NOMO-1 treated with DMSO at 0.1 percent for 48 hours (cell line): ENCODE data around the gene EZH2.
A peak's percentile ranks its signal among the peaks of the same experiment; 100 is the strongest.

ENCODE experiments used
- DNase-seq: peaks from one replicate; lab custom pipeline; 2025; ENCODE audit not compliant: unreplicated experiment; lab: John Stamatoyannopoulos, UW

EZH2 gene

DNA sequence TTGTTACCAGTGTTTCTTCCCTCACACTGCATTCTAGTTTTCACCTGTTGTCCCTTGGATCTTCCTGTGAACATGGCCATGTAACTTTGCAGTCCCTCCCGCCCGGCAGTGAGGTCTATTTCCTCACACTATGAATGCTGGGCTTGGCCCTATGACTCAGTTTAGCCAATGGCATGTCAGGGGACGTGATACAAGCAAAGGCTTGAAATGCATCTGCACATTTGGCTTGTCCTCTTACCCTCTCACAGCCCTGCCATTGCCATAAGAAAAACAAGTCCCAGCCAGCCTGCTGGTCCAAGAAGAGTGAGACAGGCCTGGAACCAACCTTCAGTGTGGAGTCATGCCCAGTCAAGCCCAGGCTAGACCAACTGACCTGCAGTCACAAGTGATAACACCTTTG is 17.1 kb upstream of the EZH2 start:
- DNase-seq: no peak

DNA sequence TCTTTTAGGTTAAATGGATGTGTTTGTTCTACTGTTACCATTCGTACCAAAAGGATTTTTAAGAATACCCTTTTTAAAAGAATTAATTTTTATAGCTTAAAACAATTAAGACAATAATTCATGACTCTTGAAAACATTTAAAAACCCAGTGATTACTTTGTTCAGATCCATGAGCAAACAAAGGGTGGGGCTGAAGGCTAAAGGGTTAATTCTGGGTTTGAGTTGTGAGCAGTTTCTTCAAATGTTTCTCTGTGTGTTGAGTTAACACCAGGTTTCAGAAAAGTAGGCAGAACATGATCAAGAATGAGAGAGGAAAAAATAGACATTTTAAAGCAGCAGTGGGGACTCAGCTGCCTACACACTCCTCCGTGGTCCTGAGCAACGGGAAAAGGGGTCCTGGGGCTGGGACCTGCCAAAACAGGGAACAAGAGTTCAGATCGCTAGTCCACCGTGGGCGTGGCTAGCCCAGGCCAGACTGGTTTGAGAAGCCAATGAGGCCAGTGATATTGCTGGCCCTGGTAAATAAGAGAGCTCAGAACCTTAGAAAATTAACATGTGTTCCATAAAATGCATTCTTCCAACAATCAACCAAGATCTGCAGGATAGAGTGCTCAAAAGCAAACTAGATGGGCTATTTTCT is 14.9 kb upstream of the EZH2 start:
- no peak for DNase-seq

DNA sequence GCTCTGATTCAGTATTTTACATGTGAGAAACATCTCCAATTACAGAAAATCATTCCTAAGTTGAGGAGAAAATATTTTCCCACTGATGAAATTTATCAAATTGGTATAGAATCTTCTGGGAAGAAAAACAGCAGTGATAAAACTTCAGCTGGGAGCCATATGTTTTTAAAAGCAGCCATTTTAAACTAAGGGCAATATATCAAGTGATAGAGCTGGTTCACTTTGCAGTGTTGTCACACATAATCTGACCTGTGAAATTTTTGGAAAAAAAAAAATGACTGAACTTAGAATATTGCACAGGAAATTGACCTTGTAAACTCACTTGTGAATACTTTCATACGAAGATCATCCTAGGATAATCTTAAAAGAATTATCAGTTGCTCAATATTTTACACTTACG is 10.5 kb upstream of the EZH2 start:
- DNase-seq: no peak

DNA sequence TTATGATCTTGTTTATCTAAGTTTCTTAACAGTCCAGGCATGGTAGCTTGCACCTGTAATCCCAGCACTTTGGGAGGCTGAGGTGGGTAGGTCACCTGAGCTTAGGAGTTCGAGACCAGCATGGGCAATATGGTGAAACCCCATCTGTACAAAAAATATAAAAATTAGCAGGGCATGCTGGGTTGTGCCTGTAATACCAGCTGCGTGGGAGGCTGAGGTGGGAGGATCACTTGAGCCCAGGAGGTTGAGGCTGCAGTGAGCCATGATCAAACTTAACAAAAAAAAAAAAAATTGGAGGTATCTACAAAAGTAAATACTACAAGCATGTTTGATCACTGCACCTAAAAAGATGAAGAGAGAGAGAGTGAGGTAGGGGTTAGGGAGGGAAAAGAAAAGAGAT is 9.0 kb upstream of the EZH2 start:
- no peak for DNase-seq

DNA sequence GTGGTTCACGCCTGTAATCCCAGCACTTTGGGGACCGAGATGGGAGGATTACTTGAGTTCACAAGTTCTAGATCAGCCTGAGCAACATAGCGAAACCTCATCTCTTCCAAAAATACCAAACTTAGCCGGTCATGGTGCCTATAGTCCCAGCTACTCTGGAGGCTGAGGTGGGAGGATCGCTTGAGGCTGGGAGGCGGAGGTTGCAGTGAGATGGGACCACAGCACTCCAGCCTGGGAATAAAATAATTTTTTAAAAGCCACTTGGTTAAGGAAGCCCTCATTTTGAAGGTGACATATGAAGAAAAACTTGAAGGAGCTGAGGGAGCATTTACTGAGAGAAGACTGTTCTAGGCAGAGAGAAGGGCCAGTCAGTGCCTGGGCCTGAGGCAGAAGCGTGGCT is 4.2 kb upstream of the EZH2 start:
- no peak for DNase-seq

DNA sequence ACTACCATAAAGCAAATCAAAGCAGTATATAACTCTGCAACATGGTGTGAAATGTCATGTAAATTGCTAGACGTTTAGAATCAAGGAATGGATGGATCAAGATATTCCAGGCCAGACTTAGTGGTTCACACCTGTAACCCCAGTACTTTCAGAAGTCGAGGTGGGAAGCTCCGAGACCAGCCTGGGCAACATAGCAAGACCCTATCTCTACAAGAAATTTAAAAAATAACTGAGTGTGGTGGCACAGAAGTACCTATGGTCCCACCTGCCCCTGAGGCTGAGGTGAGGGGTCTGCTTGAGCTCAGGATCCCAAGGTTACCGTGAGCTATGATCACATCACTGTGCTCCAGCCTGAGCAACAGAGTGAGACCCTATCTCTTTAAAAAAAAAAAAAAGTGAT is 2.8 kb upstream of the EZH2 start:
- DNase-seq: no peak

DNA sequence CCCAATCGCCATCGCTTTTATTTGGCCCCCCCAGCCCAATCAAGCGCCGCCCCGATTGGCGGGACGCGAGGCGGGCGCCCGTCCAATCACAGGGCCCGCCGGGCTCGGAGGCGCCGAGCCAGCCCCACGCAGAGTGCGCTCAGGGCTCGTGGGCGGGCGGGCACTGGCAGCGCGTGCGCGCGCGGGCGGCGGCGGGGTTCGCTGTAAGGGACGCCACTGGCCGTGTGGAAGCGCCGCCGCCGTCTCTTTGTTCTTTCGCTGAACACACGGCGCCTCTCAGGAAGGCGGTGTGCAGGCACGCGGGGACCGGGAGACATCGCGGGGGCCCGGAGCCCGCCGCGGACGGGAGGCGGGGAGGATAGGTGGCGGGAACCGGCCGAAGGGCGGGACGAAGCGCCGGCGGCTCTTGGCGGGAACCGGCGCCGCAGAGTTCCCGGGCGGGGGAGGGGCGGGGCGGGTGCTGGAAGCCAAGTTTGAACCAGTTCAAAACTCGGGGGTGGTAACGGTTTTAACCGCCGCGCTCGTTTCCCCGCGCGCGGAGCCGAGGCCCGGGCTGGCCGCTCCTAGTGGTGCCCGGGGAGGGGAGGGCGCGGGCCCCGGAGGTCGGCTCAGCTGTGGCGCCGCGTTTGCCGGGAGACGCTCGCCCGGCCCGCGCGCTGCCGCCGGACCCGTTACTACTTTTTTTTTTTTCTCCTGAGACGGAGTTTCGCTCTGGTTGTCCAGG is 370 bp upstream of the EZH2 start:
- DNase-seq: peak; percentile 64

DNA sequence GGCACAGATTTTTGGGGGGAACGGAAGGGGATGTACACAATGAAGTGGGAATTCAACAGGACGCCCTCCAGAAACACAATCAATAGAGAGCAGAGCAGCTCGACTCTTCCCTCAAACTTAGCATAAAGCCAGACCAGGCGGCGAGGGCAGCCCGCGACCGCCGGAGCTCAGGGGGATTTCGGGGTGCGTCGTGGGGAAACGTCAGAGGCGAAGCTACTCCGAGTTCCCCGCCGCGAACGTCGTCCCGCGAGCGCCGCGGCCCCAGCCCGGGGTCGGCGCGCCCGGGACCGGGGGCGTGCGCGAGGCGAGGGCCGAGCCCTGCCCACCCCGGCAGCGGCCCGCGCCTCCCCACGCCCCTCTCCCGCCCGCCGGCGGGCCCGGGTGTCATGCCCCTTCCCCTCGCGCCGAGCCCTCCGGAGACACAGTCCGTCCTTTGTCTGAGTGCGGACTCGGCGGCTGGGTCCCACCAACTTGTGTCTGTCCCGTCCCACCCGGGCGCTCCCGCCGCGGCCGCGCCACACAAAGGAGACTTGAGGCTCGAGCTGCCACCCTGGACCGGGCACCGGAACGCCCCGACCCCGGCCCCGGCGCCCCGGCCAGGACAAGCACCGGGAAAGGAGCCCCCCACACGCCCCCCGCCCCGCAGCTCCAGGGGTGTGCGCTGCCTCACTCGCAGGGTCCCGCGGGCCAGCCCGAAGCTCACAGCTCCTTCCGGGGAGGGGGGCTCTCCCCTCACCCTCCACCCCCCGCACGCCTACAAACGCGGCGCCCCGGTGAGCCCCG is 634 bp downstream of the EZH2 start:
- DNase-seq: peak; percentile 5

DNA sequence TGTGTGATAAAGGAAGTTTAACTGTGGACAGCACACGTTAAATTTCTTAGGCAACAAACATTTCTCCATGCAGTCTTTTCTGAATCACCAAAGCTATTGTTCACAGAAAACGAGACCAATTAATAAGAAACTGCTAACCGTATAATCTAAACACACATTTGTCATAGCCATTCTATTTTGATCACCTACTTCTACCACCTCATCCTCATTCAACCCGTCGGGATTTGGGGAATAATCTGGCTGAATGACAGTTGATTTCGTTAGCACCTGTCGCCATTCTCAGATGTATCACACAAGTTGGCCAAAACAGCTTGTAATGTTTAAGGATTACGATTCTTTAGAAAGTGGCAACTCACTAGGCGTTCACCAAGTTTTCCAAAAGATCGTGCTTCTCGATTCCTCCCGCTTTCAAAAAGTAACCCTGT is 1.2 kb downstream of the EZH2 start:
- no peak for DNase-seq

DNA sequence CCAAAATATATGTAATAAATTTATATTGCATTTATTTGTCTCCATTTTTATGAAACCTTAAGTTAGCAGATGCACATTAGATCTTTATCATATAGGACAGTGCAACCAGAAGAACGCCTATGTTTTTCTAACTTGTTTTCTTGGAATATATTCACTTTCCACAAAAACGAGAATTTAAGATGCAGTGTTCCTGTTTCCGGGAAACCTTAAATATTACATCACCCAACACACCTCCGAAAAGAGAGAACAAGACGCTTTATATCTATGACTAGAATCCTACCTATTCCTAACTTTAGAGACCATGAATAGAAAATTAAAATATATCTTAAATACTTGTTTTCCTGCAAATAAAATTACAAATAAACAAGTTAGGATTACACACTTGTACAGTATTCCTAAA is 1.9 kb downstream of the EZH2 start:
- DNase-seq: no peak

DNA sequence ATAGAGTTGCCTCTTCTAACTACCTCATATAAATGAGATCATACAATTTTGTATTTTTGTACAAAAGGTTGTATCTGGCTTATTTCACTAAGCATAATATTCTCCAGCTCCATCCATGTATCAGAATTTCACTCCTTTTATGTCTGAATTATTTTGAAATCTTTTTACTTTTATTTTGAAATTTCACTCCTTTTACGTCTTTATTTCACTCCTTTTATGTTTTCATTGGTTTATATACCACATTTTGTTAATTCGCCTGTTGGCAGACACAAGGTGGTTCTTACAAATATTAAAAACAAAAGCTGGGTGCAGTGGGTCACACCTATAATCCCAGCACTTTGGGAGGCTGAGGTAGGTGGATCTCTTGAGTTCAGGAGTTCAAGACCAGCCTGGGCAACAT is 5.8 kb downstream of the EZH2 start:
- no peak for DNase-seq

DNA sequence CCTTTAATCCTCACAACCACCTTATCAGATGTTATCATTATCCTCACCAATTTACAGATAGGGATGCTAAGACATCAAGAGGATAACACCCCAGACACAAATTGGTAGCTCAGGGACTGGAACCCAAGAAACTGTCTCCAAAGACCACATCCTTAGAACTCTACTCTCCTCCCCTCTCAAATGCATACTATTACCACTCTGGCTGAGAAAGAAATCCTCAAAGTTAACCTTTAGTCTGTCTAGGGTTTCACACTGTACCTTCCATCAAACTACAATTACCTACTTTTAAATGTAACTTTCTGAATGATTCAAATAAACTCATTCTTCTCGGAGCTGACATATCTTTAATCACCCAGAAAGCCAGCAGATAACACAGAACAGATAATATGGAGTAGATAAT is 6.6 kb downstream of the EZH2 start:
- no peak for DNase-seq

DNA sequence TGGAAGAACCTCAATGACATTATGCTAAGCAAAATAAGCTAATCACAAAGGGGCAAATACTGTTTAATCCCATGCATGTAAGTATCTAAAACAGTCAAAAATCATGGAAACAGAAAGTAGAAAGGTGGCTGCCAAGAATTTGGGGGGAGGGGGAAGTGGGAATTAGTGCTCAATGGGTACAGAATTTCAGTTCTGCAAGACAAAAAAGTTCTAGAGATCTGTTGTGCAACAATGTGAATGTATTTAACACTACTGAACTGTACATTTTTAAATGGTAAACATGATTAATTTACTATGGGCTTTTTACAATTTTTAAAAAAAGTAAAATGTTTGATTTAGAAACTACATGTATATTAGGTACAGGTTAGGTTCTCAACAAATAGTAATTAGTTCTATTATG is 11.9 kb downstream of the EZH2 start:
- DNase-seq: no peak

DNA sequence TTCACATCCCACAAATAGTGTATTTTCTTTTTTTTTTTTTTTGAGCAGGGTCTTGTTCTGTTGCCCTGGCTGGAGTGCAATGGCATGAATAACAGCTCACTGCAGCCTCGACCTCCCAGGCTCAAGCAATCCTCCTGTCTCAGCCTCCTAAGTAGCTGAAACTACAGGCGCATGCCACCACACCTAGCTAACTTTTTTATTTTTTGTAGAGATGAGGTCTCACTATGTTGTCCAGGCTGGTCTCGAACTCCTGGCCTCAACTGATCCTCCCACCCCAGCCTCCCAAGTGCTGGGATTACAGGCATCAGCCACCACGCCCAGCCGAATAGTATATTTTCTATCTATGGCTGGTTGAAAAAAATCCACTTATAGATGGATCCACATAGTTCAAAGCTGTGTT is 12.5 kb downstream of the EZH2 start:
- no peak for DNase-seq

DNA sequence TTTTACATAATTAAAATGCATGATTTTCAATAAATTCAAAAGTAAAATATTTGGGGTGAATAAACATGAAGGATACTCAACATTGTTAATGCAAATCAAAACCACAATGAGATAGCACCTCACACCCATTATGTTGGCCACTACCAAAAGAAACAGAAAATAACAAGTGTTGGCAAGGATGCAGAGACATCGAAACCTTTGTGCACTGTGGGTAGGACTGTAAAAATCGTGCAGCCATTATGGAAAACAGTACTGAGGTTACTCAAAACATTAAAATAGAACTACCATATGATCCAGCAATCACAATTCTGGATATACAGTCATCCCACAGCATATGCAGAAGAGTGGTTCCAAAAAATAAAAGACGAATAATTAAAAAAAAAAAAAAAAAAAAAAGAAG is 13.1 kb downstream of the EZH2 start:
- DNase-seq: no peak

DNA sequence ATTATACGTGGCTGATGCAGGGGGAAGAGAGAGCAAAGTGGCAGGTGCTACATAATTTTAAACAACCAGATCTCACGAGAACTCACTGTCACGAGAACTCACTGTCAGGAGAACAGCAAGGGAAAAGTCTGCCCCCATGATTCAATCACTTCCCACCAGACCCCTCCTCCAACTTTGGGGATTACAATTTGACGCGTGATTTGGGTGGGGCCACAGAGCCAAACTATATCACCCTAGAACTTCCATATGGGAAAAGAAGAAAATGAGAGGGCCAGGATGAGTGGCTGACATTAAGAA is 15.8 kb downstream of the EZH2 start:
- DNase-seq: no peak

DNA sequence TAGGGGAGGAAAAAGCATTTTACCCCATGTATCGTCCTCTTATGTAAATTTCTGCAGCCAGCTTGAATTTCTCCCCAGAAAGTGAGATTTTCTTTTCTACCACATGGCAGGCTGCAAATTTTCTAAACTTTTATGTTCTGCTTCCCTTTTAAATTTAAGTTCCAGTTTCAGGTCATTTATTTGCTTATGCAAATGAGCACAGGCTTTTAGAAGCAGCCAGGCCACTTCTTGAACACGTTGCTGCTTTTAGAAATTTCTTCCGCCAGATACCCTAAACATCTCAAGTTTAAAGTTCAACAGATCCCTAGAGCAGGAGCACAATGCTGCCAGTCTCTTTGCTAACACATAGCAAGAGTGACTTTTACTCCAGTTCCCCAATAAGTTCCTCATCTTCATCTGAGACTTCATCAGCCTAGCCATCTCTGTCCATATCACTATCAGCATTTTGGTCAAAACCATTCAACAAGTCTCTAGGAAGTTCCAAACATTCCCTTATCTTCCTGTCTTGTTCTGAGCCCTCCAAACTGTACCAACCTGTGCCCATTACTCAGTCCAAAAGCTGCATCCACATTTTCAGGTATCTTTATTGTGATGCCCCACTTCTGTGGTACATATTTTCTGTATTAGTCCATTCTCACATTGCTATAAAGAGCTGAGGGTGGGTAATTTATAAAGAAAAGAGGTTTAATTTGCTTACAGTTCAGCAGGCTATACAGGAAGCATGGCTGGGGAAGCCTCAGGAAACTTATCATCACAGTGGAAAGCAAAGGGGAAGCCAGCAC is 16.3 kb downstream of the EZH2 start:
- DNase-seq: no peak

DNA sequence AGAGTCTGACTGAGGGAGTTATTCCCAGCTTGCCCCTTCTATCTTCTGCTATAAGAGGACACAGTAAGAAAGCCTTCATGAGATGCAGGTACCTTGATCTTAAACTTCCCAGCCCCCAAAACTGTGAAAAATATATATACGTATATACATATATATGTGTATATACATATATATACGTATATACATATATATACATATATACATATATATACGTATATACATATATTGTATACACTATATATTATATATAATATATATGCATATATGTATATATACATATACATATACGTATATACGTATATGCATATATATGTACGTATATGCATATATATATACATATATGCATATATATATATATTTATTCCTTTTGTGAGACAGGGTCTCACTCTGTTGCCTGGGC is 17.7 kb downstream of the EZH2 start:
- no peak for DNase-seq

DNA sequence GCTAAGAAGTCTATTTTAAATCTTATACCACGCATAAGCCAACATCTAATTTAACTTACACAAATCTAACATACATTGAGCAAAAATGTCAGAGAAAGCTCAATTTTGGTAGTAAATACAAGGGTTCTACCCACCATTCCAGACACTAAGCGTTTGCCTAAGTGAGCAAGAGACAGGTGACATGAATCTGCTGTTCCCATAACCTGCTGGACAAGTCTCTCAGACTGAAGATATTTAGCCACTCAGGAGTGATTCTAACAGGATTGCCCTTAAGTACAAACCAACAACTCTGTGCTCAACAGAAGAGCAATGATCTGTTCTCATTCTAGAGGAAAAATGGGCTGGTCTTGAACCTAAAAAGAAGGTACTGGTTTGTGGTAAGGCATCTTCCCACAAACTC is 18.8 kb downstream of the EZH2 start:
- no peak for DNase-seq

DNA sequence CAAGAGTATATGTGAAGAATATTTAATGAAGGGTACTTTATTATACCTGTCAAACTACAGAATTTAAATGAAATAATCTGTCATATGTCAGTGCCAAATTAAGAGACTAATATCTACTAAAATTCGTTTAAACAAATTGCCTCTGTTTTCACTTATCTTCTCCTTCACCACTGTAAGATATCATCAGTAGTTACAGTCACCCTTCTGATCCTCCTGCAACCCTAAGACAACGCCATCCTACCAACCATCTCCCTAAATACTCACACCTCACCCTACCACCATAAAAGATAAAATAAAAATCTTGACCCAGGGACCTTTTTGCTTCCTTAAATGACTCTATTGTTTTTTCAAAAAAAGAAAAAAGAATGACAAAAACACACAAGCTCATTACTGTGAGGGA is 20.8 kb downstream of the EZH2 start:
- DNase-seq: no peak

DNA sequence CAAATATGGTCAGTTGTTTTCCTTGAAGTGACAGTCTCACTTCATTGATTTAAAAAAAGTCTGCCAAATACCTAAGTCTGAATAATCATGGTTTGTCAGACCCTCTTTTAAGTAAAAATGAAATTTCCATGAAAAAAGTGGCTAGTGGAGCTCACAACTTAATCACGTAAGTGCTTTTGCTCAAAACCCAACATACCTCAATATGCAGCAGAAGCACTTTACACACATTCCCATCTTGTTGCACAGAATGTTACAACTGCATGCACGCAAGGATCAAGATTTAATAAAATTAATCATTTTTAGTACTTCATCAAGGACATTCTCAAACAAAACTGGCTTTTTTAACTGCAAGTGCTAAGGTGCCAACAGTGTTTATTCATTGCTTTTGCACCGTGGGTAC is 21.6 kb downstream of the EZH2 start:
- no peak for DNase-seq

DNA sequence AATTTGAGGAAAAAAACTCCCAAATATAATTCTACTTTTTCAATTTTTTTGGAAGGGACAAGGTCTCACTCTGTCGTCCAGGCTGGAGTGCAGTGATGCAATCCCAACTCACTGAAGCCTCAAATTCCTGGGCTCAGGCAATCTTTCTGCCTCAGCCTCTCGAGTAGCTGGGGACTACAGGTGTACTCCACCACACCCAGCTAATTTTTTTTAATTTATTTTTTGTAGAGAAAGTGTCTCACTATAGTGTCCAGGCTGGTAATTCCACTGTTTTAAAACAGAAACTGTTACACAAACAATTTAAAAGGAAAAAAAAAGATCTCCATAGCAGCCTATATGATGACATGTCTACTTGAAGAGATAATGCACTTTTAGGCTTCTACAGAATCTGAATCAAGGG is 25.6 kb downstream of the EZH2 start:
- DNase-seq: no peak
